DMS153 (cell line): Measurements from ENCODE around the gene PIK3CG.

Experiments
- DNase-seq: peaks from one replicate; lab custom pipeline; 2025; lab: John Stamatoyannopoulos, UW

Gene PIK3CG

GRCh38 chr7:106858618-106859532 is 6.2 kb upstream of the PIK3CG start:
- no peak for DNase-seq

- DNase-seq, result no peak
These were observed 2.6 kb upstream of the PIK3CG start for GRCh38 chr7:106862317-106863089.

GRCh38 chr7:106863274-106863997 is 1.6 kb upstream of the PIK3CG start:
- no peak for DNase-seq

- no peak for DNase-seq
These were observed 592 bp upstream of the PIK3CG start for GRCh38 chr7:106864298-106865081.

GRCh38 chr7:106866298-106867281 is 1.5 kb downstream of the PIK3CG start:
- DNase-seq, result no peak

GRCh38 chr7:106867641-106868351 is 2.7 kb downstream of the PIK3CG start:
- no peak for DNase-seq

GRCh38 chr7:106868364-106868763 is 3.3 kb downstream of the PIK3CG start:
- DNase-seq, result no peak

- no peak for DNase-seq
These were observed 4.9 kb downstream of the PIK3CG start for GRCh38 chr7:106869954-106870353.

GRCh38 chr7:106870528-106870927 is 5.4 kb downstream of the PIK3CG start:
- no peak for DNase-seq

GRCh38 chr7:106870983-106871410 is 5.9 kb downstream of the PIK3CG start:
- no peak for DNase-seq

- no peak for DNase-seq
These were observed 6.9 kb downstream of the PIK3CG start for GRCh38 chr7:106871793-106872571.

- DNase-seq, result no peak
These were observed 7.7 kb downstream of the PIK3CG start for GRCh38 chr7:106872763-106873162.

- no peak for DNase-seq
These were observed 9.0 kb downstream of the PIK3CG start for GRCh38 chr7:106874076-106874475.

GRCh38 chr7:106875508-106875907 is 10.4 kb downstream of the PIK3CG start:
- DNase-seq, result no peak

GRCh38 chr7:106878748-106879439 is 13.8 kb downstream of the PIK3CG start:
- no peak for DNase-seq

GRCh38 chr7:106881984-106882383 is 16.9 kb downstream of the PIK3CG start:
- no peak for DNase-seq

GRCh38 chr7:106883456-106884026 is 18.5 kb downstream of the PIK3CG start:
- no peak for DNase-seq

- DNase-seq, result no peak
These were observed 20.6 kb downstream of the PIK3CG start for GRCh38 chr7:106885652-106886051.
